Endothelial cell of umbilical vein (primary cell): ENCODE measurements around the gene NR5A1. TPM values are rescaled to one million over a fixed set of nuclear protein-coding genes. Genes with fewer than 3 reads are reported as not detected.

ENCODE experiments used
- BruUV-seq: library from RNA; stranded (reverse); fragments of 400-500 nt; replicated peaks from 2 replicates; lab custom pipeline; 2021; lab: Mats Ljungman, UMichigan
- CTCF ChIA-PET: fragments of 300-600, 350-600 bp; sonication (Branson Sonifier 250); formaldehyde crosslinking; loops from one replicate; lab custom pipeline; 2021; ENCODE audit warnings: antibody characterized with exemption, inconsistent platforms; lab: Charles Lee
- POLR2A ChIA-PET: fragments of 300-600, 350-600 bp; sonication (Branson Sonifier 250); formaldehyde crosslinking; loops from one replicate; lab custom pipeline; 2021; ENCODE audit warnings: antibody characterized with exemption, inconsistent platforms; lab: Charles Lee
- DNase-seq: peaks from one replicate; pipeline ENCODE4 v3.0.0-alpha.2; 2011; ENCODE audit warnings: low read depth, low spot score
- FAIRE-seq: peaks from 2 replicates; lab custom pipeline; 2011; peaks lifted over from hg19 to GRCh38; lab: Jason Lieb, UNC
- H2AFZ ChIP-seq: 2 replicates; pipeline ENCODE4 v1.6.0; 2012; ENCODE audit warnings: low read depth, low read length, control low read depth, inconsistent platforms
- H3K27ac ChIP-seq: 2 replicates; pipeline ENCODE4 v1.5.1; 2011; ENCODE audit warnings: low read depth, mild to moderate bottlenecking, control low read depth, low read length, moderate library complexity; ENCODE audit not compliant: insufficient read depth
- H3K27me3 ChIP-seq, 2 experiments: 2 replicates each; pipeline versions ENCODE4 v1.6.0 to v1.6.1; 2011; ENCODE audit warnings: low read length in 2 of 2, mixed read lengths in 1 of 2; ENCODE audit not compliant: control insufficient read depth in 2 of 2, insufficient read depth in 2 of 2
- H3K36me3 ChIP-seq, 2 experiments: 2 replicates in 1 of 2; 3 replicates in 1 of 2; pipeline ENCODE4 v1.5.1; 2011; ENCODE audit warnings: low read length in 2 of 2, mild to moderate bottlenecking in 1 of 2, moderate library complexity in 1 of 2; ENCODE audit not compliant: control insufficient read depth in 2 of 2, insufficient read depth in 2 of 2; ENCODE audit errors: extremely low read depth in 1 of 2
- H3K4me1 ChIP-seq: 3 replicates; pipeline ENCODE4 v1.5.1; 2011; ENCODE audit warnings: mild to moderate bottlenecking, low read length; ENCODE audit not compliant: control insufficient read depth, insufficient read depth; ENCODE audit errors: extremely low read depth
- H3K4me2 ChIP-seq: 2 replicates; pipeline ENCODE4 v1.6.1; 2011; ENCODE audit warnings: low read length, control low read depth, mixed read lengths; ENCODE audit not compliant: insufficient read depth
- H3K4me3 ChIP-seq, 3 experiments: fragments of 200-600 bp in 1 of 3; sonication (generic), shearing (Covaris generic) in 1 of 3; replicated peaks in 1 of 3; 2 replicates each; pipeline ENCODE4 v1.5.1; 2011 to 2016; ENCODE audit warnings: control low read depth in 3 of 3, low read length in 3 of 3, mild to moderate bottlenecking in 2 of 3, inconsistent platforms in 1 of 3, low read depth in 1 of 3, moderate library complexity in 1 of 3; ENCODE audit not compliant: insufficient read depth in 1 of 3
- H3K79me2 ChIP-seq: 2 replicates; pipeline ENCODE4 v1.6.0; 2012; ENCODE audit warnings: low read length, inconsistent platforms; ENCODE audit not compliant: control insufficient read depth, insufficient read depth
- H3K9ac ChIP-seq: replicated peaks from 2 replicates; pipeline ENCODE3; 2011; ENCODE audit warnings: low read length, control low read depth; ENCODE audit not compliant: insufficient read depth; ENCODE audit errors: extremely low read depth
- H3K9me1 ChIP-seq: replicated peaks from 3 replicates; pipeline ENCODE4 v1.6.0; 2011; ENCODE audit warnings: mild to moderate bottlenecking, low read length; ENCODE audit not compliant: control insufficient read depth, insufficient read depth; ENCODE audit errors: extremely low read depth
- H3K9me3 ChIP-seq: replicated peaks from 2 replicates; pipeline ENCODE4 v1.5.1; 2012; ENCODE audit warnings: low read length, inconsistent platforms; ENCODE audit not compliant: control insufficient read depth, insufficient read depth
- H4K20me1 ChIP-seq: replicated peaks from 2 replicates; pipeline ENCODE3; 2011; ENCODE audit warnings: mild to moderate bottlenecking, low read length; ENCODE audit not compliant: control insufficient read depth, insufficient read depth; ENCODE audit errors: extremely low read depth
- EZH2 ChIP-seq: IDR thresholded peaks from 2 replicates; pipeline ENCODE4 v1.6.1; 2012; ENCODE audit warnings: borderline replicate concordance, low read depth, mild to moderate bottlenecking, moderate library complexity, low read length, inconsistent platforms; ENCODE audit not compliant: severe bottlenecking
- FOS ChIP-seq: IDR thresholded peaks from 2 replicates; pipeline ENCODE4 v1.6.1; 2011; ENCODE audit warnings: mild to moderate bottlenecking, low read length, moderate library complexity, borderline replicate concordance; ENCODE audit not compliant: insufficient read depth
- GATA2 ChIP-seq: IDR thresholded peaks from 2 replicates; pipeline ENCODE4 v1.7.0; 2011; ENCODE audit warnings: low read depth, mild to moderate bottlenecking, moderate library complexity, mixed read lengths, low read length; ENCODE audit not compliant: insufficient read length, insufficient read depth
- JUN ChIP-seq: IDR thresholded peaks from 2 replicates; pipeline ENCODE4 v1.6.1; 2011; ENCODE audit warnings: borderline replicate concordance, low read depth; ENCODE audit not compliant: insufficient read length, insufficient read depth
- MYC ChIP-seq: IDR thresholded peaks from one replicate; pipeline ENCODE4 v1.6.1; 2011; ENCODE audit warnings: mild to moderate bottlenecking, low read depth, low read length
- POLR2A ChIP-seq: IDR thresholded peaks from 2 replicates; pipeline ENCODE4 v1.6.1; 2012; ENCODE audit warnings: low read depth, mild to moderate bottlenecking, control low read depth, low read length
- POLR2AphosphoS5 ChIP-seq: IDR thresholded peaks from 2 replicates; pipeline ENCODE4 v1.6.1; 2012; ENCODE audit warnings: low read depth, mild to moderate bottlenecking, control low read depth, low read length, moderate library complexity; ENCODE audit not compliant: insufficient read depth
- dilution Hi-C: fragments of 300-500 bp; cut with MboI; formaldehyde crosslinking; loops from one replicate; pipeline ENCODE4 v1.15.0; 2019; ENCODE audit warnings: low sequenced_read_pairs; ENCODE audit not compliant: extremely low pct_ligation_motif_present
- intact Hi-C: fragments of 100-400 bp; cut with micrococcal nuclease; formaldehyde crosslinking; loops from one replicate; pipeline ENCODE4 v1.10.0; 2022
- polyA plus RNA-seq, 4 experiments: library from polyadenylated mRNA; depleted of rRNA in 3 of 4; stranded (reverse) in 3 of 4; unstranded in 1 of 4; fragments of >200 nt; gene quantifications; 2 replicates each; pipeline versions ENCODE4 v1.2.1 to v1.2.3, GENCODE V29; 2011 to 2012; ENCODE audit warnings: missing spikeins in 1 of 4
- total RNA-seq: library from RNA; stranded (reverse); gene quantifications from 2 replicates; pipeline ENCODE4 v1.2.3, GENCODE V29; 2021
- TF ChIP-seq, protein P1 (sequence below): IDR thresholded peaks from 2 replicates; pipeline ENCODE4 v1.6.1; 2011; ENCODE audit not compliant: insufficient read depth, insufficient read length
- TF ChIP-seq, protein P2 (sequence below), 2 donors: IDR thresholded peaks; 1 replicate in 1 of 2; 2 replicates in 1 of 2; pipeline ENCODE4 v1.5.1; 2011; ENCODE audit warnings: low read length in 2 of 2, mild to moderate bottlenecking in 2 of 2, moderate library complexity in 2 of 2, control low read depth in 1 of 2, inconsistent platforms in 1 of 2, low read depth in 1 of 2; ENCODE audit not compliant: insufficient read depth in 1 of 2; ENCODE audit errors: extremely low read depth in 1 of 2

The NR5A1 gene
- total and polyA plus RNA-seq, 2 donors (not counting 3 experiments of a cell fraction or from before 2014, with no cell fraction given) = not detected

DNA sequence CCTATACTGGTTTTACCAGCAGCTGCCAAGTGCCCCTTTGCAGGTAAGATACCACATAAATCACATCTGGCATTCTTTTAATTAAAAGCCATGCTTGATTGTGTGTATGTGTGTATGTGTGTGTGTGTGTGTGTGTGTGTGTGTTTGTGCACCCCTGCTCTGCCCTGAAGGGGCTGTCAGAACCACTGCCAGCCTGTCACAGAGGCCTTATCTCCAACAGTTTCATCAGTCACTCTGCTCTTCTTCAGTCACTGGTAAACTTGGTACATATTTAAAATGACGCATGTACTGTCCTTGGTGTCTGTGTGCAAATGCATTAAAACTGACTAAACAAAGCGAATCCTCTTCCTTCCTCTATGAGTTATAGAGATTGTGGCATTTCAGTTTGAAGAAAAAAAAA, 19.0 kb upstream of the NR5A1 start:
- Histone ChIP-seq H3K9ac (no peak overlapping the region), H3K27ac (no peak overlapping the region), H3K4me2 (no peak overlapping the region), H3K79me2 (no peaks in the 10 kb centered on the region), H3K9me1 (no peaks in the 10 kb centered on the region), H4K20me1 (no peaks in the 10 kb centered on the region), H3K4me1 (no peaks in the 10 kb centered on the region), H2AFZ (no peak overlapping the region), H3K9me3 (no peaks in the 10 kb centered on the region), H3K4me3 (no peak overlapping the region), H3K36me3 (no peaks in the 10 kb centered on the region), H3K27me3 (peaks cover 2 to 3% of the 10 kb centered on the region in 2 experiments)
- FAIRE-seq (no peak), DNase-seq (no peak)
- BruUV-seq = no TSS peak
- intact Hi-C loops (no loop called here), dilution Hi-C loops (no loop called here)
- TF ChIP-seq JUN = no peak
- TF ChIP-seq POLR2AphosphoS5 = no peak
- no peak for TF ChIP-seq GATA2
- TF ChIP-seq POLR2A = no peak
- TF ChIP-seq, protein P1, sequence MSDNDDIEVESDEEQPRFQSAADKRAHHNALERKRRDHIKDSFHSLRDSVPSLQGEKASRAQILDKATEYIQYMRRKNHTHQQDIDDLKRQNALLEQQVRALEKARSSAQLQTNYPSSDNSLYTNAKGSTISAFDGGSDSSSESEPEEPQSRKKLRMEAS = no peak
- TF ChIP-seq MYC = no peak
- TF ChIP-seq FOS = no peak
- no peak for TF ChIP-seq EZH2
- TF ChIP-seq, protein P2, sequence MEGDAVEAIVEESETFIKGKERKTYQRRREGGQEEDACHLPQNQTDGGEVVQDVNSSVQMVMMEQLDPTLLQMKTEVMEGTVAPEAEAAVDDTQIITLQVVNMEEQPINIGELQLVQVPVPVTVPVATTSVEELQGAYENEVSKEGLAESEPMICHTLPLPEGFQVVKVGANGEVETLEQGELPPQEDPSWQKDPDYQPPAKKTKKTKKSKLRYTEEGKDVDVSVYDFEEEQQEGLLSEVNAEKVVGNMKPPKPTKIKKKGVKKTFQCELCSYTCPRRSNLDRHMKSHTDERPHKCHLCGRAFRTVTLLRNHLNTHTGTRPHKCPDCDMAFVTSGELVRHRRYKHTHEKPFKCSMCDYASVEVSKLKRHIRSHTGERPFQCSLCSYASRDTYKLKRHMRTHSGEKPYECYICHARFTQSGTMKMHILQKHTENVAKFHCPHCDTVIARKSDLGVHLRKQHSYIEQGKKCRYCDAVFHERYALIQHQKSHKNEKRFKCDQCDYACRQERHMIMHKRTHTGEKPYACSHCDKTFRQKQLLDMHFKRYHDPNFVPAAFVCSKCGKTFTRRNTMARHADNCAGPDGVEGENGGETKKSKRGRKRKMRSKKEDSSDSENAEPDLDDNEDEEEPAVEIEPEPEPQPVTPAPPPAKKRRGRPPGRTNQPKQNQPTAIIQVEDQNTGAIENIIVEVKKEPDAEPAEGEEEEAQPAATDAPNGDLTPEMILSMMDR (IDR thresholded peaks at IDR 0.05; ENCODE audit: extremely low read depth in 1 of 2, insufficient read depth in 1 of 2, low read depth in 1 of 2, low read length in 2 of 2) = no peak
- ChIA-PET CTCF (interaction anchor here (1.2 to 3.2 kb wide), 2 partner anchors 10 to 26 kb away, joined by 4 to 40 read pairs; no protein-coding TSS in a partner anchor), POLR2A (no interaction called here)
